ENCODE data around the gene ADAMTS3. TPM values are rescaled to one million over a fixed set of nuclear protein-coding genes. Genes with fewer than 3 reads are reported as not detected.
A peak's percentile ranks its signal among the peaks of the same experiment; 100 is the strongest.

Gene ADAMTS3
- total and polyA plus RNA-seq, 9 of the 15 experiments (the other 6 are each of a cell fraction or from before 2014, with no cell fraction given) = 4.0 to 18.0 (median 12.1) TPM

GRCh38 chr4:72569719-72570235, 756 bp upstream of the ADAMTS3 start (continued):
- TF ChIP-seq, protein P1, sequence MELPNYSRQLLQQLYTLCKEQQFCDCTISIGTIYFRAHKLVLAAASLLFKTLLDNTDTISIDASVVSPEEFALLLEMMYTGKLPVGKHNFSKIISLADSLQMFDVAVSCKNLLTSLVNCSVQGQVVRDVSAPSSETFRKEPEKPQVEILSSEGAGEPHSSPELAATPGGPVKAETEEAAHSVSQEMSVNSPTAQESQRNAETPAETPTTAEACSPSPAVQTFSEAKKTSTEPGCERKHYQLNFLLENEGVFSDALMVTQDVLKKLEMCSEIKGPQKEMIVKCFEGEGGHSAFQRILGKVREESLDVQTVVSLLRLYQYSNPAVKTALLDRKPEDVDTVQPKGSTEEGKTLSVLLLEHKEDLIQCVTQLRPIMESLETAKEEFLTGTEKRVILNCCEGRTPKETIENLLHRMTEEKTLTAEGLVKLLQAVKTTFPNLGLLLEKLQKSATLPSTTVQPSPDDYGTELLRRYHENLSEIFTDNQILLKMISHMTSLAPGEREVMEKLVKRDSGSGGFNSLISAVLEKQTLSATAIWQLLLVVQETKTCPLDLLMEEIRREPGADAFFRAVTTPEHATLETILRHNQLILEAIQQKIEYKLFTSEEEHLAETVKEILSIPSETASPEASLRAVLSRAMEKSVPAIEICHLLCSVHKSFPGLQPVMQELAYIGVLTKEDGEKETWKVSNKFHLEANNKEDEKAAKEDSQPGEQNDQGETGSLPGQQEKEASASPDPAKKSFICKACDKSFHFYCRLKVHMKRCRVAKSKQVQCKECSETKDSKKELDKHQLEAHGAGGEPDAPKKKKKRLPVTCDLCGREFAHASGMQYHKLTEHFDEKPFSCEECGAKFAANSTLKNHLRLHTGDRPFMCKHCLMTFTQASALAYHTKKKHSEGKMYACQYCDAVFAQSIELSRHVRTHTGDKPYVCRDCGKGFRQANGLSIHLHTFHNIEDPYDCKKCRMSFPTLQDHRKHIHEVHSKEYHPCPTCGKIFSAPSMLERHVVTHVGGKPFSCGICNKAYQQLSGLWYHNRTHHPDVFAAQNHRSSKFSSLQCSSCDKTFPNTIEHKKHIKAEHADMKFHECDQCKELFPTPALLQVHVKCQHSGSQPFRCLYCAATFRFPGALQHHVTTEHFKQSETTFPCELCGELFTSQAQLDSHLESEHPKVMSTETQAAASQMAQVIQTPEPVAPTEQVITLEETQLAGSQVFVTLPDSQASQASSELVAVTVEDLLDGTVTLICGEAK (IDR thresholded peaks at IDR 0.05) = peak; percentile 47; the same call in 1 of the 2 replicates
- TF ChIP-seq, protein P1 (CRISPR knock-in tag; IDR thresholded peaks at IDR 0.05) = no peak
- peak; percentile 47 for TF ChIP-seq JUND (IDR thresholded peaks at IDR 0.05; ENCODE audit: borderline replicate concordance, low read depth, low read length)
- TF ChIP-seq JUND (tag; IDR thresholded peaks at IDR 0.05; ENCODE audit: borderline replicate concordance, low read depth, low read length) = no peak; the same call in 2 of the 3 replicates
- no peak for TF ChIP-seq ESRRA (IDR thresholded peaks at IDR 0.05; ENCODE audit: borderline replicate concordance, low read depth)
- no peak for TF ChIP-seq MAZ (CRISPR knock-in tag; conservative IDR thresholded peaks at IDR 0.05 in 1 of 2, IDR thresholded peaks at IDR 0.05 in 1 of 2)
- TF ChIP-seq SMAD1 (IDR thresholded peaks at IDR 0.05; ENCODE audit: low read depth, low read length, partially characterized antibody) = no peak
- 0 out of 2 replicates have a peak, but pooled peaks have one; percentile 56 for TF ChIP-seq HDGF (IDR thresholded peaks at IDR 0.05)
- TF ChIP-seq ZNF133 (CRISPR knock-in tag; IDR thresholded peaks at IDR 0.05) = no peak
- TF ChIP-seq SOX6 (IDR thresholded peaks at IDR 0.05) = peak; percentile 31; the same call in 1 of the 2 replicates
- TF ChIP-seq TRIM24 (IDR thresholded peaks at IDR 0.05) = peak; percentile 34 to 48; a peak in 1 of 4 replicates
- TF ChIP-seq, protein P2, sequence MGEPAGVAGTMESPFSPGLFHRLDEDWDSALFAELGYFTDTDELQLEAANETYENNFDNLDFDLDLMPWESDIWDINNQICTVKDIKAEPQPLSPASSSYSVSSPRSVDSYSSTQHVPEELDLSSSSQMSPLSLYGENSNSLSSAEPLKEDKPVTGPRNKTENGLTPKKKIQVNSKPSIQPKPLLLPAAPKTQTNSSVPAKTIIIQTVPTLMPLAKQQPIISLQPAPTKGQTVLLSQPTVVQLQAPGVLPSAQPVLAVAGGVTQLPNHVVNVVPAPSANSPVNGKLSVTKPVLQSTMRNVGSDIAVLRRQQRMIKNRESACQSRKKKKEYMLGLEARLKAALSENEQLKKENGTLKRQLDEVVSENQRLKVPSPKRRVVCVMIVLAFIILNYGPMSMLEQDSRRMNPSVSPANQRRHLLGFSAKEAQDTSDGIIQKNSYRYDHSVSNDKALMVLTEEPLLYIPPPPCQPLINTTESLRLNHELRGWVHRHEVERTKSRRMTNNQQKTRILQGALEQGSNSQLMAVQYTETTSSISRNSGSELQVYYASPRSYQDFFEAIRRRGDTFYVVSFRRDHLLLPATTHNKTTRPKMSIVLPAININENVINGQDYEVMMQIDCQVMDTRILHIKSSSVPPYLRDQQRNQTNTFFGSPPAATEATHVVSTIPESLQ (CRISPR knock-in tag; IDR thresholded peaks at IDR 0.05) = no peak
- peak in 1 of 2 experiments; percentile 75; a peak in 1 of 4 replicates for TF ChIP-seq ARNT (IDR thresholded peaks at IDR 0.05)
- no peak for TF ChIP-seq ZFP1 (CRISPR knock-in tag; IDR thresholded peaks at IDR 0.05)
- peak; percentile 85; the same call in 1 of the 2 replicates for TF ChIP-seq EP300 (IDR thresholded peaks at IDR 0.05; ENCODE audit: low read length)
- no peak for TF ChIP-seq PREB (CRISPR knock-in tag; IDR thresholded peaks at IDR 0.05)

Measured in K562 (cell line).